SW 1271 (cell line): ENCODE results near the gene ANKRD44.
"Not testable (repeated sequence)": the region's sequence is repeated elsewhere in the genome, so short reads cannot be mapped to it uniquely, and the experiment has no call there.

Source experiments
- DNase-seq, 2 experiments: peaks; one replicate each; lab custom pipeline; 2025; lab: John Stamatoyannopoulos, UW

Gene ANKRD44

GRCh38 chr2:197315371-197315770, 4.8 kb upstream of the ANKRD44 start:
- no peak for DNase-seq

GRCh38 chr2:197312186-197312585, 1.6 kb upstream of the ANKRD44 start:
- DNase-seq, result no peak

- no peak for DNase-seq
These were observed 947 bp upstream of the ANKRD44 start for GRCh38 chr2:197311421-197312033.

GRCh38 chr2:197310987-197311420, 424 bp upstream of the ANKRD44 start:
- no peak for DNase-seq

GRCh38 chr2:197309691-197310231, 819 bp downstream of the ANKRD44 start:
- DNase-seq, result no peak

- DNase-seq, result no peak
These were observed 1.4 kb downstream of the ANKRD44 start for GRCh38 chr2:197308996-197309690.

- DNase-seq, result no peak
These were observed 2.0 kb downstream of the ANKRD44 start for GRCh38 chr2:197308585-197308984.

- DNase-seq, result no peak
These were observed 2.6 kb downstream of the ANKRD44 start for GRCh38 chr2:197307933-197308521.

GRCh38 chr2:197307236-197307932, 3.2 kb downstream of the ANKRD44 start:
- no peak for DNase-seq

- no peak for DNase-seq
These were observed 3.9 kb downstream of the ANKRD44 start for GRCh38 chr2:197306696-197307040.

- no peak for DNase-seq
These were observed 4.4 kb downstream of the ANKRD44 start for GRCh38 chr2:197306024-197306695.

GRCh38 chr2:197304556-197305011, 6.0 kb downstream of the ANKRD44 start:
- DNase-seq, result no peak

- no peak for DNase-seq
These were observed 10.4 kb downstream of the ANKRD44 start for GRCh38 chr2:197300139-197300538.

- DNase-seq, result no peak
These were observed 12.0 kb downstream of the ANKRD44 start for GRCh38 chr2:197298609-197299008.

- no peak for DNase-seq
These were observed 12.7 kb downstream of the ANKRD44 start for GRCh38 chr2:197297772-197298318.

- DNase-seq, result no peak
These were observed 13.3 kb downstream of the ANKRD44 start for GRCh38 chr2:197297266-197297665.

- DNase-seq, result no peak
These were observed 13.7 kb downstream of the ANKRD44 start for GRCh38 chr2:197296835-197297234.

- DNase-seq, result no peak
These were observed 16.3 kb downstream of the ANKRD44 start for GRCh38 chr2:197294260-197294659.

- DNase-seq, result no peak
These were observed 17.1 kb downstream of the ANKRD44 start for GRCh38 chr2:197293252-197294007.

- DNase-seq, result no peak
These were observed 18.0 kb downstream of the ANKRD44 start for GRCh38 chr2:197292619-197293018.

GRCh38 chr2:197287596-197287932, 23.0 kb downstream of the ANKRD44 start:
- not testable (repeated sequence) for DNase-seq
